Measurements from ENCODE around the gene PLA2G4B. TPM values are rescaled to one million over a fixed set of nuclear protein-coding genes. Genes with fewer than 3 reads are reported as not detected.

PLA2G4B gene
- total RNA-seq, 1 experiment from 2014 or later: 4.1 TPM

- BruUV-seq (replicated peaks): no TSS peak
- no peak overlapping the region for H3K27ac Mint-ChIP-seq (ENCODE audit: unreplicated experiment)
- no peaks in the 10 kb centered on the region for H3K9me3 Mint-ChIP-seq (ENCODE audit: low read depth, unreplicated experiment)
- no peaks in the 10 kb centered on the region for H3K4me1 Mint-ChIP-seq (ENCODE audit: low read depth, unreplicated experiment)
- no peaks in the 10 kb centered on the region for H3K36me3 Mint-ChIP-seq (ENCODE audit: insufficient read depth, unreplicated experiment)
- CTCF ChIA-PET: no interaction called here
- H3K27me3 Mint-ChIP-seq (ENCODE audit: unreplicated experiment): peaks cover 43% of the 10 kb centered on the region
- H3K4me3 Mint-ChIP-seq (ENCODE audit: low read depth, unreplicated experiment): no peak overlapping the region
- intact Hi-C loops (cut with micrococcal nuclease; ENCODE audit: unreplicated experiment): no loop called here
- TF ChIP-seq CTCF (IDR thresholded peaks at IDR 0.05; ENCODE audit: unreplicated experiment): no peak
- DNase-seq: no peak
These were observed 32.7 kb downstream of the PLA2G4B start for GRCh38 chr15:41871175-41871905.

- no peak for DNase-seq
- CTCF ChIA-PET: no interaction called here
- Mint-ChIP-seq H3K4me3 (ENCODE audit: low read depth, unreplicated experiment) (no peak overlapping the region), H3K27ac (ENCODE audit: unreplicated experiment) (no peak overlapping the region), H3K9me3 (ENCODE audit: low read depth, unreplicated experiment) (no peaks in the 10 kb centered on the region), H3K36me3 (ENCODE audit: insufficient read depth, unreplicated experiment) (no peaks in the 10 kb centered on the region), H3K27me3 (ENCODE audit: unreplicated experiment) (peaks cover 43% of the 10 kb centered on the region), H3K4me1 (ENCODE audit: low read depth, unreplicated experiment) (no peaks in the 10 kb centered on the region)
- intact Hi-C loops (cut with micrococcal nuclease; ENCODE audit: unreplicated experiment): no loop called here
- BruUV-seq (replicated peaks): no TSS peak
- TF ChIP-seq CTCF (IDR thresholded peaks at IDR 0.05; ENCODE audit: unreplicated experiment): no peak
These were observed 33.6 kb downstream of the PLA2G4B start for GRCh38 chr15:41872166-41872747.

GRCh38 chr15:41873711-41874110, 35.1 kb downstream of the PLA2G4B start:
- Mint-ChIP-seq H3K4me3 (ENCODE audit: low read depth, unreplicated experiment) (no peak overlapping the region), H3K9me3 (ENCODE audit: low read depth, unreplicated experiment) (no peaks in the 10 kb centered on the region), H3K36me3 (ENCODE audit: insufficient read depth, unreplicated experiment) (no peaks in the 10 kb centered on the region), H3K27ac (ENCODE audit: unreplicated experiment) (no peak overlapping the region), H3K27me3 (ENCODE audit: unreplicated experiment) (peaks cover 43% of the 10 kb centered on the region), H3K4me1 (ENCODE audit: low read depth, unreplicated experiment) (no peaks in the 10 kb centered on the region)
- CTCF ChIA-PET: no interaction called here
- no peak for DNase-seq
- no TSS peak for BruUV-seq (replicated peaks)
- TF ChIP-seq CTCF (IDR thresholded peaks at IDR 0.05; ENCODE audit: unreplicated experiment): no peak
- intact Hi-C loops (cut with micrococcal nuclease; ENCODE audit: unreplicated experiment): no loop called here

GRCh38 chr15:41874736-41875135, 36.1 kb downstream of the PLA2G4B start:
- H3K4me1 Mint-ChIP-seq (ENCODE audit: low read depth, unreplicated experiment): no peaks in the 10 kb centered on the region
- no peak overlapping the region for H3K27ac Mint-ChIP-seq (ENCODE audit: unreplicated experiment)
- no peaks in the 10 kb centered on the region for H3K36me3 Mint-ChIP-seq (ENCODE audit: insufficient read depth, unreplicated experiment)
- TF ChIP-seq CTCF (IDR thresholded peaks at IDR 0.05; ENCODE audit: unreplicated experiment): no peak
- CTCF ChIA-PET: no interaction called here
- H3K9me3 Mint-ChIP-seq (ENCODE audit: low read depth, unreplicated experiment): no peaks in the 10 kb centered on the region
- intact Hi-C loops (cut with micrococcal nuclease; ENCODE audit: unreplicated experiment): no loop called here
- no peak overlapping the region for H3K4me3 Mint-ChIP-seq (ENCODE audit: low read depth, unreplicated experiment)
- H3K27me3 Mint-ChIP-seq (ENCODE audit: unreplicated experiment): peaks cover 43% of the 10 kb centered on the region
- no TSS peak for BruUV-seq (replicated peaks)
- no peak for DNase-seq
